CD4-positive, alpha-beta T cell (primary cell): ENCODE data around the gene SRGAP1. TPM values are rescaled to one million over a fixed set of nuclear protein-coding genes. Genes with fewer than 3 reads are reported as not detected.

Experiments used
- ATAC-seq: fragments of 200-7000 bp; cut with Tn5 transposase; one replicate; pipeline ENCODE4 v1.10.0; 2022; ENCODE audit warnings: mild to moderate bottlenecking; ENCODE audit not compliant: poor library complexity
- CTCF ChIA-PET: fragments of 350-600 bp; sonication (Branson Sonifier 250); formaldehyde crosslinking; loops from one replicate; lab custom pipeline; 2021; ENCODE audit warnings: antibody characterized with exemption, inconsistent platforms; lab: Charles Lee
- POLR2A ChIA-PET: fragments of 350-600 bp; sonication (Branson Sonifier 250); formaldehyde crosslinking; loops from one replicate; lab custom pipeline; 2021; ENCODE audit warnings: antibody characterized with exemption, inconsistent platforms; lab: Charles Lee
- DNase-seq, 14 experiments: peaks; one replicate each; pipeline ENCODE4 v3.0.0-alpha.2; 2013 to 2020; ENCODE audit warnings: mixed read lengths in 2 of 14
- H3K27ac ChIP-seq, 2 donors: one replicate each; pipeline versions ENCODE4 v1.5.1 to v1.7.0; 2013; ENCODE audit warnings: low read length in 2 of 2, low read depth in 1 of 2, mild to moderate bottlenecking in 1 of 2
- H3K27me3 ChIP-seq, 2 experiments: 1 replicate in 1 of 2; 2 replicates in 1 of 2; pipeline versions ENCODE4 v1.6.1 to v1.7.0; 2013; ENCODE audit warnings: low read length in 2 of 2, control low read depth in 1 of 2, mild to moderate bottlenecking in 1 of 2, moderate library complexity in 1 of 2; ENCODE audit not compliant: insufficient read depth in 2 of 2, control insufficient read depth in 1 of 2
- H3K36me3 ChIP-seq: one replicate; pipeline ENCODE4 v1.6.1; 2013; ENCODE audit warnings: low read length, control low read depth; ENCODE audit not compliant: insufficient read depth
- H3K4me1 ChIP-seq: one replicate; pipeline ENCODE4 v1.6.1; 2013; ENCODE audit warnings: low read length, control low read depth; ENCODE audit not compliant: insufficient read depth
- H3K4me3 ChIP-seq: one replicate; pipeline ENCODE4 v1.5.1; 2013; ENCODE audit warnings: mild to moderate bottlenecking, low read length, moderate library complexity
- H3K9me3 ChIP-seq, 2 experiments: 1 replicate in 1 of 2; 2 replicates in 1 of 2; pipeline versions ENCODE4 v1.6.1 to v1.7.0; 2013; ENCODE audit warnings: low read length in 2 of 2, mild to moderate bottlenecking in 2 of 2, control low read depth in 1 of 2, moderate library complexity in 1 of 2; ENCODE audit not compliant: control insufficient read depth in 1 of 2, insufficient read depth in 1 of 2
- H3K27ac Mint-ChIP-seq: one replicate; pipeline ENCODE4 v1.8.0; 2020; ENCODE audit warnings: mixed read lengths
- H3K27me3 Mint-ChIP-seq: one replicate; pipeline ENCODE4 v1.8.0; 2021; ENCODE audit warnings: mixed read lengths
- H3K36me3 Mint-ChIP-seq: one replicate; pipeline ENCODE4 v1.8.0; 2021; ENCODE audit warnings: low read depth, mixed read lengths
- H3K4me1 Mint-ChIP-seq: one replicate; pipeline ENCODE4 v1.8.0; 2021; ENCODE audit warnings: low read depth, mixed read lengths
- H3K4me3 Mint-ChIP-seq: one replicate; pipeline ENCODE4 v1.8.0; 2020; ENCODE audit warnings: mild to moderate bottlenecking, mixed read lengths
- H3K9me3 Mint-ChIP-seq: one replicate; pipeline ENCODE4 v1.8.0; 2020; ENCODE audit warnings: mixed read lengths
- intact Hi-C, 2 experiments: fragments of 100-400 bp; cut with DNase I in 1 of 2; cut with micrococcal nuclease in 1 of 2; formaldehyde crosslinking; loops; one replicate each; pipeline versions ENCODE4 v1.15.1 to v1.9.0; 2023 to 2025; cut with DNase I, micrococcal nuclease
- total RNA-seq, 174 experiments: library from RNA in 2 of 174; stranded (reverse) in 2 of 174; gene quantifications; one replicate each; pipeline ENCODE4 v1.2.3 and lab custom pipeline; 2021 to 2026
- TF ChIP-seq, protein P1 (sequence below): fragments of 200-600 bp; IDR thresholded peaks from one replicate; pipeline ENCODE4 v1.8.0; 2022; ENCODE audit warnings: antibody characterized with exemption, mild to moderate bottlenecking

SRGAP1 gene
- total RNA-seq, 2 experiments from 2014 or later, result 0.03 TPM; not detected in 1

DNA sequence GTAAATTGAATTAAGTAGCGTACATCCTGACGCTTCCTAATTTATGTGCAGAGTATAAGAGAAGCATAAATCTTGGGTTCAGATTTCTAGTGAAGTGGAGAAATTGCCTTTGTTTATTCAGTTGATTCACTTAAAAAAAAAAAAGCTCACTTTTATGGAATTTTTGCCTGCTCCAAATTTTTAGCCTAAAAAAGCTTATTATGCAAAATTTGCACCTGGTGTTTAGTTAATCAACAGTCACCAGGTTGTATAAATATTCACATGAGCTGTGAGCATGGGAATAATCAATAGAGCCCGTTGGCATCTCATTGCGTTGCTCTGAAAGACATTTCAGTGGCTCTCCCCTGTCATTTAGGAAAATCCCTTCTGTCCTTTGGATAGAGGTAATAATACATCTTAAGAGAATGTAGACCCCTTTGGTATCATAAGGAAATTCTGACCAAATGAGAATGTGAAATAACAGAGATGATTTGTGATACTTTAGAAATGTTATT lies 132.4 kb downstream of the SRGAP1 start:
- no peak overlapping the region for H3K27ac ChIP-seq
- no peak for ATAC-seq
- TF ChIP-seq, protein P1, sequence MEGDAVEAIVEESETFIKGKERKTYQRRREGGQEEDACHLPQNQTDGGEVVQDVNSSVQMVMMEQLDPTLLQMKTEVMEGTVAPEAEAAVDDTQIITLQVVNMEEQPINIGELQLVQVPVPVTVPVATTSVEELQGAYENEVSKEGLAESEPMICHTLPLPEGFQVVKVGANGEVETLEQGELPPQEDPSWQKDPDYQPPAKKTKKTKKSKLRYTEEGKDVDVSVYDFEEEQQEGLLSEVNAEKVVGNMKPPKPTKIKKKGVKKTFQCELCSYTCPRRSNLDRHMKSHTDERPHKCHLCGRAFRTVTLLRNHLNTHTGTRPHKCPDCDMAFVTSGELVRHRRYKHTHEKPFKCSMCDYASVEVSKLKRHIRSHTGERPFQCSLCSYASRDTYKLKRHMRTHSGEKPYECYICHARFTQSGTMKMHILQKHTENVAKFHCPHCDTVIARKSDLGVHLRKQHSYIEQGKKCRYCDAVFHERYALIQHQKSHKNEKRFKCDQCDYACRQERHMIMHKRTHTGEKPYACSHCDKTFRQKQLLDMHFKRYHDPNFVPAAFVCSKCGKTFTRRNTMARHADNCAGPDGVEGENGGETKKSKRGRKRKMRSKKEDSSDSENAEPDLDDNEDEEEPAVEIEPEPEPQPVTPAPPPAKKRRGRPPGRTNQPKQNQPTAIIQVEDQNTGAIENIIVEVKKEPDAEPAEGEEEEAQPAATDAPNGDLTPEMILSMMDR, result no peak
- no peaks in the 10 kb centered on the region for H3K4me1 ChIP-seq
- intact Hi-C loops, result no loop called here
- ChIA-PET POLR2A (no interaction called here), CTCF (no interaction called here)
- H3K4me3 Mint-ChIP-seq, result no peak overlapping the region
- no peaks in the 10 kb centered on the region for H3K36me3 Mint-ChIP-seq
- DNase-seq, result no peak
- H3K9me3 Mint-ChIP-seq, result no peaks in the 10 kb centered on the region
- no peaks in the 10 kb centered on the region for H3K36me3 ChIP-seq
- H3K4me1 Mint-ChIP-seq, result no peaks in the 10 kb centered on the region
- H3K27me3 Mint-ChIP-seq, result peaks cover 4% of the 10 kb centered on the region
- no peaks in the 10 kb centered on the region for H3K9me3 ChIP-seq
- H3K27ac Mint-ChIP-seq, result no peak overlapping the region
- no peak overlapping the region for H3K4me3 ChIP-seq
- no peaks in the 10 kb centered on the region for H3K27me3 ChIP-seq

DNA sequence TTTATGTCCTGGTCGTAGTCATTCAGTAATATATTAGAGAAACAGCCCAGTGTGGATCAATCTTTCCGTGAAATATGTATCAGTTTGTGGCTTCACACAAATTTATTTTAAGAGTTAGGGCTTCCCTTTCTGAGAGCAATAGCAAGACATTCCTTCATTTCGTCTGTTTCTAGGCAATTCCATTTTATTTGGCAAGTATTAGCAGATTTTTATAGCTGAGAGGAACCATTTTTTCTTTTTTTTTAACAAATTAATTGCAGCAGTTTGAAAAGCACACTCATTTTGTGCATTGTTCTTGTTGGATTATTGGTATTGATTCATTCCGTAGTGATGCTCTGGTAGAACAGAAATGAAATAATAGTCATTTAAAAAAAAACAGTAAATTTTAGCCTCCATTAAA lies 132.9 kb downstream of the SRGAP1 start:
- ChIA-PET POLR2A (no interaction called here), CTCF (no interaction called here)
- Histone ChIP-seq H3K4me3 (no peak overlapping the region), H3K27ac (no peak overlapping the region), H3K27me3 (no peaks in the 10 kb centered on the region), H3K9me3 (no peaks in the 10 kb centered on the region), H3K36me3 (no peaks in the 10 kb centered on the region), H3K4me1 (no peaks in the 10 kb centered on the region)
- Mint-ChIP-seq H3K4me1 (no peaks in the 10 kb centered on the region), H3K9me3 (no peaks in the 10 kb centered on the region), H3K36me3 (no peaks in the 10 kb centered on the region), H3K4me3 (no peak overlapping the region), H3K27ac (no peak overlapping the region), H3K27me3 (peaks cover 4% of the 10 kb centered on the region)
- intact Hi-C loops, result no loop called here
- TF ChIP-seq, protein P1, result no peak
- ATAC-seq (no peak), DNase-seq (no peak)

DNA sequence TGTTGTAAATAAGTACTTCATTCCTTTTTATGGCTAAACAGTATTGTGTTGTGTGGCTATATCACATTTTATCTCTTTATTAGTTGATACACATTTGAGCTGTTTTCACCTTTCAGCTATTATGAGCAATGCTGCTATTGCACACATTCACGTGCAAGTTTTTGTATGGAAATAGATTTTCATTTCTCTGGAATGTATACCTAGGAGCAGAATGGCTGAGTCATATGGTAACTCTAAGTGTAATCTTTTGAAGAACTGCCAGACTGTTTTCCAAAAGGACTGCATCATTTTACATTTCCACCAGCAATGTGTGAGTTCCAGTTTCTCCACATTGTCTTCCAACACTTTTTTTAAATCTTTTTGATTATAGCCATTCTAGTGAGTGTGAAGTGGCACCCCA lies 134.0 kb downstream of the SRGAP1 start:
- ChIA-PET POLR2A (no interaction called here), CTCF (no interaction called here)
- H3K27ac Mint-ChIP-seq, result no peak overlapping the region
- H3K4me3 Mint-ChIP-seq, result no peak overlapping the region
- TF ChIP-seq, protein P1, result no peak
- Histone ChIP-seq H3K27me3 (no peaks in the 10 kb centered on the region), H3K4me1 (no peaks in the 10 kb centered on the region), H3K36me3 (no peaks in the 10 kb centered on the region), H3K4me3 (no peak overlapping the region), H3K9me3 (no peaks in the 10 kb centered on the region), H3K27ac (no peak overlapping the region)
- H3K4me1 Mint-ChIP-seq, result no peaks in the 10 kb centered on the region
- ATAC-seq, result no peak
- H3K27me3 Mint-ChIP-seq, result peaks cover 4% of the 10 kb centered on the region
- H3K9me3 Mint-ChIP-seq, result no peaks in the 10 kb centered on the region
- intact Hi-C loops, result no loop called here
- DNase-seq, result no peak
- no peaks in the 10 kb centered on the region for H3K36me3 Mint-ChIP-seq
